Calu3 (cell line): ENCODE results near the gene MAP3K20. TPM values are rescaled to one million over a fixed set of nuclear protein-coding genes. Genes with fewer than 3 reads are reported as not detected.

Experiments used
- BruUV-seq: library from RNA; stranded (reverse); fragments of 400-500 nt; replicated peaks from 2 replicates; lab custom pipeline; 2021; lab: Mats Ljungman, UMichigan
- CTCF ChIA-PET: fragments of 300-600 bp; sonication (Branson Sonifier 250); formaldehyde crosslinking; loops from one replicate; lab custom pipeline; 2022; ENCODE audit warnings: antibody characterized with exemption; lab: Charles Lee
- DNase-seq: peaks from one replicate; pipeline ENCODE4 v3.0.0; 2022
- H3K27ac Mint-ChIP-seq: one replicate; pipeline ENCODE4 v1.8.0; 2022; ENCODE audit warnings: mixed read lengths; ENCODE audit not compliant: unreplicated experiment
- H3K27me3 Mint-ChIP-seq: one replicate; pipeline ENCODE4 v1.8.0; 2022; ENCODE audit warnings: mixed read lengths; ENCODE audit not compliant: unreplicated experiment
- H3K36me3 Mint-ChIP-seq: one replicate; pipeline ENCODE4 v1.8.0; 2022; ENCODE audit warnings: mild to moderate bottlenecking, moderate library complexity, mixed read lengths; ENCODE audit not compliant: insufficient read depth, unreplicated experiment
- H3K4me1 Mint-ChIP-seq: one replicate; pipeline ENCODE4 v1.8.0; 2022; ENCODE audit warnings: mild to moderate bottlenecking, low read depth, mixed read lengths; ENCODE audit not compliant: unreplicated experiment
- H3K4me3 Mint-ChIP-seq: one replicate; pipeline ENCODE4 v1.8.0; 2022; ENCODE audit warnings: mild to moderate bottlenecking, low read depth, moderate library complexity, mixed read lengths; ENCODE audit not compliant: unreplicated experiment
- H3K9me3 Mint-ChIP-seq: one replicate; pipeline ENCODE4 v1.8.0; 2022; ENCODE audit warnings: low read depth, mixed read lengths; ENCODE audit not compliant: unreplicated experiment
- intact Hi-C: fragments of 100-400 bp; cut with micrococcal nuclease; formaldehyde crosslinking; loops from one replicate; pipeline ENCODE4 v1.10.0; 2022; ENCODE audit not compliant: unreplicated experiment
- total RNA-seq: library from RNA; stranded (reverse); gene quantifications from 2 replicates; pipeline ENCODE4 v1.2.3, GENCODE V29; 2022
- TF ChIP-seq, protein P1 (sequence below): fragments of 200-600 bp; IDR thresholded peaks from one replicate; pipeline ENCODE4 v1.8.0; 2022; ENCODE audit warnings: antibody characterized with exemption; ENCODE audit not compliant: unreplicated experiment

MAP3K20 gene
- total RNA-seq, 1 experiment from 2014 or later = 37.0 TPM

DNA sequence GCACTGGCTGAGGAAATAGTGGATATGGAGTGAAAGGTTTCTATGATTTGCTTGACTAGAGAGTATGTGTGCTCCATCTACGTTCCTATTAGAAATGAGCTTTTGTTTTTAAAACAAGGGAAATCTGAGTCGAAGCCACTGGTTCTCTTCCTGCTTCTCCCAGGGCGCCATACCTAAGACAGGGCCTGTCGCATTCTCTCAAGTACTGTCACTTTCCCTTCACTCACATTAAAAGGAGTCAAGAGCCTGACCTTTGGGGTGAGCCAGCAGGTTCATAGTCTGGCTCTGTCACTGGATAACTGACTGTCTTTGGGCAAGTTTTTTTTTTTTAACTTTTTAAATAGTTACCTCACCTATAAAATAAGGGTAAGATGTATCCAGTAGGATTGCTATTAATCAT is 121.0 kb downstream of the MAP3K20 start:
- H3K27me3 Mint-ChIP-seq = no peaks in the 10 kb centered on the region
- DNase-seq = no peak
- H3K27ac Mint-ChIP-seq = no peak overlapping the region
- no TSS peak for BruUV-seq
- intact Hi-C loops = no loop called here
- peaks cover 11% of the 10 kb centered on the region for H3K36me3 Mint-ChIP-seq
- H3K4me3 Mint-ChIP-seq = no peak overlapping the region
- H3K9me3 Mint-ChIP-seq = no peaks in the 10 kb centered on the region
- CTCF ChIA-PET = no interaction called here
- peaks cover 4% of the 10 kb centered on the region for H3K4me1 Mint-ChIP-seq
- TF ChIP-seq, protein P1, sequence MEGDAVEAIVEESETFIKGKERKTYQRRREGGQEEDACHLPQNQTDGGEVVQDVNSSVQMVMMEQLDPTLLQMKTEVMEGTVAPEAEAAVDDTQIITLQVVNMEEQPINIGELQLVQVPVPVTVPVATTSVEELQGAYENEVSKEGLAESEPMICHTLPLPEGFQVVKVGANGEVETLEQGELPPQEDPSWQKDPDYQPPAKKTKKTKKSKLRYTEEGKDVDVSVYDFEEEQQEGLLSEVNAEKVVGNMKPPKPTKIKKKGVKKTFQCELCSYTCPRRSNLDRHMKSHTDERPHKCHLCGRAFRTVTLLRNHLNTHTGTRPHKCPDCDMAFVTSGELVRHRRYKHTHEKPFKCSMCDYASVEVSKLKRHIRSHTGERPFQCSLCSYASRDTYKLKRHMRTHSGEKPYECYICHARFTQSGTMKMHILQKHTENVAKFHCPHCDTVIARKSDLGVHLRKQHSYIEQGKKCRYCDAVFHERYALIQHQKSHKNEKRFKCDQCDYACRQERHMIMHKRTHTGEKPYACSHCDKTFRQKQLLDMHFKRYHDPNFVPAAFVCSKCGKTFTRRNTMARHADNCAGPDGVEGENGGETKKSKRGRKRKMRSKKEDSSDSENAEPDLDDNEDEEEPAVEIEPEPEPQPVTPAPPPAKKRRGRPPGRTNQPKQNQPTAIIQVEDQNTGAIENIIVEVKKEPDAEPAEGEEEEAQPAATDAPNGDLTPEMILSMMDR = no peak

- Mint-ChIP-seq H3K4me1 (peaks cover 14% of the 10 kb centered on the region), H3K27me3 (no peaks in the 10 kb centered on the region), H3K9me3 (no peaks in the 10 kb centered on the region), H3K27ac (no peak overlapping the region), H3K4me3 (no peak overlapping the region), H3K36me3 (peaks cover 11% of the 10 kb centered on the region)
- TF ChIP-seq, protein P1 = no peak
- BruUV-seq = no TSS peak
- intact Hi-C loops = no loop called here
- CTCF ChIA-PET = no interaction called here
- DNase-seq = no peak
These were observed 122.7 kb downstream of the MAP3K20 start for GRCh38 chr2:173198327-173198726.

- Mint-ChIP-seq H3K27me3 (no peaks in the 10 kb centered on the region), H3K36me3 (peaks cover 11% of the 10 kb centered on the region), H3K9me3 (no peaks in the 10 kb centered on the region), H3K4me3 (no peak overlapping the region), H3K4me1 (peaks cover 14% of the 10 kb centered on the region), H3K27ac (no peak overlapping the region)
- no peak for DNase-seq
- BruUV-seq = no TSS peak
- CTCF ChIA-PET = interaction anchor here (0.6 kb wide), 1 partner anchor 13 kb away, joined by 3 read pairs; no protein-coding TSS in a partner anchor
- TF ChIP-seq, protein P1 = no peak
- intact Hi-C loops = no loop called here
These were observed 123.6 kb downstream of the MAP3K20 start for GRCh38 chr2:173199294-173199693.

- intact Hi-C loops = no loop called here
- no peaks in the 10 kb centered on the region for H3K9me3 Mint-ChIP-seq
- CTCF ChIA-PET = no interaction called here
- TF ChIP-seq, protein P1 = no peak
- no peak overlapping the region for H3K4me3 Mint-ChIP-seq
- H3K27ac Mint-ChIP-seq = no peak overlapping the region
- peaks cover 24% of the 10 kb centered on the region for H3K4me1 Mint-ChIP-seq
- BruUV-seq = no TSS peak
- H3K27me3 Mint-ChIP-seq = no peaks in the 10 kb centered on the region
- no peak for DNase-seq
- H3K36me3 Mint-ChIP-seq = peaks cover 6% of the 10 kb centered on the region
These were observed 126.9 kb downstream of the MAP3K20 start for GRCh38 chr2:173202570-173202969.
